Esophagus squamous epithelium (tissue), 5 donors: ENCODE measurements around the gene RASSF1. TPM values are rescaled to one million over a fixed set of nuclear protein-coding genes. Genes with fewer than 3 reads are reported as not detected.

Experiments
- DNase-seq: peaks from one replicate; lab custom pipeline; 2025; lab: John Stamatoyannopoulos, UW
- H3K27ac ChIP-seq, 4 donors: fragments of 200-600 bp; sonication (generic); one replicate each; pipeline ENCODE4 v1.5.1; 2016 to 2019; ENCODE audit warnings: mild to moderate bottlenecking in 1 of 4
- H3K27me3 ChIP-seq, 4 donors: fragments of 200-600 bp; sonication (generic); 1 replicate in 3 of 4; 2 replicates in 1 of 4; pipeline versions ENCODE4 v1.5.1 to v1.6.0; 2017 to 2021; ENCODE audit warnings: antibody characterized with exemption in 1 of 4
- H3K36me3 ChIP-seq, 3 donors: fragments of 200-600 bp; sonication (generic); one replicate each; pipeline ENCODE4 v1.5.1; 2016 to 2019
- H3K4me1 ChIP-seq, 3 donors: fragments of 200-600 bp; sonication (generic); one replicate each; pipeline ENCODE4 v1.5.1; 2017 to 2019
- H3K4me3 ChIP-seq, 4 donors: fragments of 200-600 bp; sonication (generic); 1 replicate in 3 of 4; 2 replicates in 1 of 4; pipeline ENCODE4 v1.5.1; 2016 to 2019; ENCODE audit warnings: mild to moderate bottlenecking in 2 of 4, moderate library complexity in 1 of 4
- H3K9me3 ChIP-seq, 3 donors: fragments of 200-600 bp; sonication (generic); one replicate each; pipeline ENCODE4 v1.5.1; 2016 to 2019
- CTCF ChIP-seq, 6 experiments: fragments of 450-650 bp in 4 of 6; fragments of 200-600 bp in 2 of 6; sonication (generic) in 2 of 6; IDR thresholded peaks; one replicate each; pipeline ENCODE4 v1.5.1; 2016 to 2019; ENCODE audit warnings: antibody characterized with exemption in 6 of 6, mild to moderate bottlenecking in 4 of 6, moderate library complexity in 4 of 6
- POLR2A ChIP-seq, 4 donors: fragments of 450-650 bp; IDR thresholded peaks; one replicate each; pipeline ENCODE4 v1.6.1; 2017; ENCODE audit warnings: antibody characterized with exemption in 4 of 4, mild to moderate bottlenecking in 4 of 4, moderate library complexity in 3 of 4
- WGBS, 2 donors: methylation state at CpG; one replicate each; pipeline ENCODE4 v1.1.5; 2018; 5-methylcytosine and 5-hydroxymethylcytosine counted together
- intact Hi-C: fragments of 100-400 bp; cut with DNase I; formaldehyde crosslinking; loops from one replicate; pipeline ENCODE4 v1.15.0; 2022
- total RNA-seq, 4 donors: library from RNA; depleted of rRNA; stranded (reverse); fragments of >200 nt; gene quantifications; one replicate each; pipeline ENCODE4 v1.1.0, GENCODE V29; 2016
- donor health status: DM: yes; HTN: yes; CAD: no.

Gene RASSF1
- total RNA-seq, 4 donors from 2014 or later, result 11.9 to 31.7 (median 24.9) TPM

- H3K27ac ChIP-seq, result no peak overlapping the region
- TF ChIP-seq CTCF (IDR thresholded peaks at IDR 0.05), result no peak
- no peak for TF ChIP-seq POLR2A (IDR thresholded peaks at IDR 0.05)
- WGBS, 2 donors, result 42 to 50% methylated on average over 12 of the region's 12 CpGs
- no peaks in the 10 kb centered on the region for H3K36me3 ChIP-seq
- no peak for DNase-seq
- H3K27me3 ChIP-seq, result peaks cover 0 to 13% (median 0%) of the 10 kb centered on the region in 4 donors
- H3K4me1 ChIP-seq, result no peaks in the 10 kb centered on the region
- no peak overlapping the region for H3K4me3 ChIP-seq
- no peaks in the 10 kb centered on the region for H3K9me3 ChIP-seq
- intact Hi-C loops, result loop anchor here (10.0 kb wide), 1 partner anchor 161 kb away; no protein-coding TSS in a partner anchor
Observed at GRCh38 chr3:50373146-50374051, 32.8 kb upstream of the RASSF1 start.

GRCh38 chr3:50372349-50372748 is 31.7 kb upstream of the RASSF1 start:
- 45% methylated on average over 6 of the region's 8 CpGs; no CpG with 5 or more reads in 1 of the 2 donors for WGBS, 2 donors
- Histone ChIP-seq H3K9me3 (no peaks in the 10 kb centered on the region), H3K4me1 (no peaks in the 10 kb centered on the region), H3K27ac (no peak overlapping the region), H3K27me3 (peaks cover 0 to 13% (median 0%) of the 10 kb centered on the region in 4 donors), H3K4me3 (no peak overlapping the region), H3K36me3 (no peaks in the 10 kb centered on the region)
- TF ChIP-seq CTCF (IDR thresholded peaks at IDR 0.05), result no peak
- no peak for TF ChIP-seq POLR2A (IDR thresholded peaks at IDR 0.05)
- intact Hi-C loops, result loop anchor here (10.0 kb wide), 1 partner anchor 162 kb away; no protein-coding TSS in a partner anchor
- no peak for DNase-seq

- intact Hi-C loops, result loop anchor here (10.0 kb wide), 1 partner anchor 164 kb away; no protein-coding TSS in a partner anchor
- H3K27ac ChIP-seq, result no peak overlapping the region
- no peak for DNase-seq
- no peak overlapping the region for H3K4me3 ChIP-seq
- no peak for TF ChIP-seq CTCF (IDR thresholded peaks at IDR 0.05)
- no peak for TF ChIP-seq POLR2A (IDR thresholded peaks at IDR 0.05)
- peaks cover 0 to 13% (median 0%) of the 10 kb centered on the region in 4 donors for H3K27me3 ChIP-seq
- H3K4me1 ChIP-seq, result peaks cover 0 to 2% (median 0%) of the 10 kb centered on the region in 3 donors
- WGBS, 2 donors, result 54 to 58% methylated on average over 2 to 3 of the region's 3 CpGs
- no peaks in the 10 kb centered on the region for H3K9me3 ChIP-seq
- H3K36me3 ChIP-seq, result no peaks in the 10 kb centered on the region
Observed at GRCh38 chr3:50371133-50371685, 30.6 kb upstream of the RASSF1 start.

- no peak overlapping the region for H3K27ac ChIP-seq
- no peaks in the 10 kb centered on the region for H3K9me3 ChIP-seq
- H3K4me3 ChIP-seq, result no peak overlapping the region
- TF ChIP-seq POLR2A (IDR thresholded peaks at IDR 0.05) (no peak), CTCF (IDR thresholded peaks at IDR 0.05) (peak in 1 of 6 experiments; percentile 21)
- H3K4me1 ChIP-seq, result peaks cover 0 to 8% (median 2%) of the 10 kb centered on the region in 3 donors
- no peak for DNase-seq
- intact Hi-C loops, result loop anchor here (10.0 kb wide), 1 partner anchor 164 kb away; no protein-coding TSS in a partner anchor
- 33 to 47% methylated on average over 8 to 14 of the region's 14 CpGs for WGBS, 2 donors
- H3K36me3 ChIP-seq, result no peaks in the 10 kb centered on the region
- peaks cover 0 to 13% (median 0%) of the 10 kb centered on the region in 4 donors for H3K27me3 ChIP-seq
Observed at GRCh38 chr3:50370594-50370993, 30.0 kb upstream of the RASSF1 start.
